K562 (cell line): ENCODE results near the gene SRI. TPM values are rescaled to one million over a fixed set of nuclear protein-coding genes. Genes with fewer than 3 reads are reported as not detected.

Experiments used
- ARNT ChIP-seq, 2 experiments: fragments of 450-650 bp; IDR thresholded peaks; 2 replicates each; pipeline ENCODE4 v1.6.1; 2016; ENCODE audit warnings: mild to moderate bottlenecking in 1 of 2
- CBFA2T2 ChIP-seq: fragments of 450-650 bp; conservative IDR thresholded peaks from 2 replicates; pipeline ENCODE4 v1.6.1; 2017; ENCODE audit warnings: mild to moderate bottlenecking
- EP300 ChIP-seq: IDR thresholded peaks from 2 replicates; pipeline ENCODE4 v1.6.1; 2012; ENCODE audit warnings: low read length, improper control_type of control experiment
- GMEB1 ChIP-seq: fragments of 250-450 bp; sonication (Bioruptor Pico); IDR thresholded peaks from 2 replicates; pipeline ENCODE4 v1.4.0; 2020; ENCODE audit warnings: mild to moderate bottlenecking
- MAFG ChIP-seq: fragments of 450-650 bp; conservative IDR thresholded peaks from 2 replicates; pipeline ENCODE4 v1.6.1; 2016; ENCODE audit warnings: missing genetic modification characterization, missing compliant biosample characterization
- MEF2A ChIP-seq: IDR thresholded peaks from 2 replicates; pipeline ENCODE4 v1.6.1; 2011; ENCODE audit warnings: low read depth, mild to moderate bottlenecking, low read length, moderate library complexity; ENCODE audit not compliant: control insufficient read depth
- MEF2D ChIP-seq: conservative IDR thresholded peaks from 2 replicates; pipeline ENCODE4 v1.6.1; 2016; ENCODE audit warnings: low read depth, missing genetic modification characterization, missing compliant biosample characterization
- PCBP2 ChIP-seq: fragments of 200-400 bp; formaldehyde crosslinking; IDR thresholded peaks from 2 replicates; pipeline ENCODE4 v1.6.1; 2018; ENCODE audit warnings: low read length, low read depth, mild to moderate bottlenecking, moderate library complexity; ENCODE audit not compliant: poor library complexity, severe bottlenecking
- POLR2A ChIP-seq: fragments of 450-650 bp; conservative IDR thresholded peaks from 2 replicates; pipeline ENCODE4 v1.6.1; 2016
- REST ChIP-seq, 2 experiments: fragments of 450-650 bp; formaldehyde crosslinking in 1 of 2; IDR thresholded peaks; 2 replicates each; pipeline versions ENCODE4 v1.4.0 to v1.6.1; 2014 to 2020; ENCODE audit warnings: mild to moderate bottlenecking in 2 of 2, borderline replicate concordance in 1 of 2, low read depth in 1 of 2
- TEAD4 ChIP-seq, 2 experiments: sonication (generic) in 1 of 2; formaldehyde crosslinking in 1 of 2; IDR thresholded peaks; 2 replicates each; pipeline versions ENCODE4 v1.6.1 to v1.8.0; 2012 to 2022; ENCODE audit warnings: borderline replicate concordance in 1 of 2, inconsistent platforms in 1 of 2, low read length in 1 of 2, mild to moderate bottlenecking in 1 of 2, missing genetic modification reagents in 1 of 2
- THRA ChIP-seq: fragments of 450-650 bp; IDR thresholded peaks from 2 replicates; pipeline ENCODE4 v1.6.1; 2017; ENCODE audit warnings: mild to moderate bottlenecking, moderate library complexity
- ZNF592 ChIP-seq: fragments of 450-650 bp; IDR thresholded peaks from 2 replicates; pipeline ENCODE4 v1.6.1; 2017; ENCODE audit warnings: antibody characterized with exemption, mild to moderate bottlenecking
- polyA plus RNA-seq, 8 experiments: library from polyadenylated mRNA; depleted of rRNA in 4 of 8; stranded (reverse) in 5 of 8; unstranded in 3 of 8; fragments of >200 nt; fragmentation: Nextera tagmentation in 2 of 8; fragmentation: Illumina TruSeq in 1 of 8; extraction: Ambion mirVana in 2 of 8; extraction: Trizol in 1 of 8; gene quantifications; 2 replicates each; pipeline versions ENCODE4 v1.2.1 to v1.2.3, GENCODE V29; 2011 to 2014; ENCODE audit warnings: inconsistent platforms in 1 of 8, missing spikeins in 1 of 8
- total RNA-seq, 7 experiments: library from RNA; depleted of rRNA in 6 of 7; stranded (reverse); fragments of >200 nt in 6 of 7; fragmentation: Illumina TruSeq in 2 of 7; extraction: Trizol in 2 of 7; gene quantifications; 2 replicates each; pipeline versions ENCODE4 v1.2.1 to v1.2.3, GENCODE V29; 2011 to 2021; ENCODE audit warnings: low replicate concordance in 1 of 7

The SRI gene
- total and polyA plus RNA-seq, 9 of the 15 experiments (the other 6 are each of a cell fraction or from before 2014, with no cell fraction given): 56.4 to 158 (median 119) TPM

GRCh38 chr7:88205179-88205578 is 14.7 kb downstream of the SRI start (continued):
- no peak; the same call in 1 of the 2 replicates for TF ChIP-seq ZNF592
- TF ChIP-seq THRA: no peak
- no peak for TF ChIP-seq POLR2A
- peak; percentile 73 for TF ChIP-seq TEAD4 (IDR thresholded peaks at IDR 0.05; ENCODE audit: low read length)
- no peak for TF ChIP-seq TEAD4 (CRISPR knock-in tag; IDR thresholded peaks at IDR 0.05; ENCODE audit: borderline replicate concordance)
- no peak for TF ChIP-seq MEF2D (tag)
- TF ChIP-seq PCBP2: no peak
- no peak for TF ChIP-seq ARNT (IDR thresholded peaks at IDR 0.05)
- no peak for TF ChIP-seq MEF2A
- no peak for TF ChIP-seq MAFG (tag)
- TF ChIP-seq GMEB1 (CRISPR knock-in tag): no peak
- TF ChIP-seq REST (IDR thresholded peaks at IDR 0.05; ENCODE audit: borderline replicate concordance): no peak
- no peak for TF ChIP-seq REST (CRISPR knock-in tag; IDR thresholded peaks at IDR 0.05; ENCODE audit: low read depth)
- TF ChIP-seq EP300: peak; percentile 81; the same call in 1 of the 2 replicates
- TF ChIP-seq CBFA2T2: peak; percentile 77
